T follicular helper cell (primary cell): Measurements from ENCODE around the gene ZDHHC22.
"Not testable (repeated sequence)": the region's sequence is repeated elsewhere in the genome, so short reads cannot be mapped to it uniquely, and the experiment has no call there.

ENCODE experiments used
- DNase-seq: peaks from one replicate; pipeline ENCODE4 v3.0.0-alpha.2; 2020; ENCODE audit warnings: low read depth
- total RNA-seq, 2 experiments: gene quantifications; one replicate each; lab custom pipeline; 2026; lab: John Stamatoyannopoulos, UW

ZDHHC22 gene, protein sequence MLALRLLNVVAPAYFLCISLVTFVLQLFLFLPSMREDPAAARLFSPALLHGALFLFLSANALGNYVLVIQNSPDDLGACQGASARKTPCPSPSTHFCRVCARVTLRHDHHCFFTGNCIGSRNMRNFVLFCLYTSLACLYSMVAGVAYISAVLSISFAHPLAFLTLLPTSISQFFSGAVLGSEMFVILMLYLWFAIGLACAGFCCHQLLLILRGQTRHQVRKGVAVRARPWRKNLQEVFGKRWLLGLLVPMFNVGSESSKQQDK
- 0 reads per million in 2 experiments for total RNA-seq

DNA sequence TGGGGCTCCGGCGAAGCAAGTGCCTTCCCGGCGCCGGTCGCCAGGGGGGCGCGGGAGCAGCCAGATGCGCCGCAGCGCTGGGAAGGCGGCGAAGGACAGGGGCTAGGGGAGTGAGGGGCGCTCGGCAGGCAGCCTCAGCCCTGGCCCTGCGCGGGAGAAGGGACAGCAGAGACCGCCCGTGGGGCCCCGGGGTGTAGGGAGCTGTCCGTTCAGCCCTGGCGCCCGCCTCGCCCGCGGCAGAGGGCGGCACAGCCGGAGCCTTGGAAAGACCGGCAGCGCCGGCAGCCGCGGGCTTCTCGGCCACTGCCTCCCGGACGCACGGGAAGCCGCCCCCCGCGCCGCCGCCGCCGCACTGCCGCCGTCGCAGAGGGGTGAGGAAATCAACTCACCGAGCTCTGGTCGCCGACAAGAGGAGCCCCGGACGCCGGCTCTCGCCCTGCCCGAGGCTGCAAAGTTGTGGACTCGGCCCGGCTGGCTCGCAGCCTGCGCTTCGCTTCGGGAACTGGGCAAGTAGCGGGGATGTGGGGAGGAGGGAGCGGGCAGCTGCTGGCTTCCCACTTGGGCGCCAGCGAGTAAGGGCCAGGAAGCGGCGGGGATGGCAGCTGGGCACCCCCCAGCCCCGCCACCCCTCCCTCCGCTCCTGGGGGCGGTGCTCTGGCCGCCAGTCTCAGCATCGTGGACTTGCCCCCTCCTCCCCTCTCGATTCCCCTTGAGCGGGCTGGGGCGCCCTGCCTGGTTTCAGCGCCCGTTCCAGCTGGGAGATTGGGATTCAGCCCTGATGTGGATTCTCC, at the start of gene ZDHHC22:
TSS of gene ZDHHC22 (minus strand) at position 578 of the 791 bp plus-strand sequence. CDS start 2,053 bp downstream, outside the sequence.
- DNase-seq, result no peak

DNA sequence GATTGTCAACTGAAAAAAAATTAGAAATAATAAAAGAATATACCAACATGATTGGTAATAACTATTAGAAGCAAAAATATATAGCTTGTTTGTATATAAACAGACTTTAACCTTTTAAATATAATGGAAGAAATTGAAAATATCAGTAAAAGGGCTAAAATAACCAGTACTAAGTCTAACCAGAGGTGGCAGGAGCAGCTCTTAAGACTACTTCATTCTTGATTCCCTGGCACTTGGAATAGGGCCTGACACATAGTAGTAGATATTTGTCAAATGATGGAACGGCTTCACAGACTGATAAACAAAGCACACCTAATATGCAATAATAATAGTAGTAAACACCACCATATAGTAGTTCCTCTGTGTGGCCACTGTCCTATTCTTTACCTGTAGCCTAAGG, 49.4 kb upstream of the ZDHHC22 start:
- no peak for DNase-seq

DNA sequence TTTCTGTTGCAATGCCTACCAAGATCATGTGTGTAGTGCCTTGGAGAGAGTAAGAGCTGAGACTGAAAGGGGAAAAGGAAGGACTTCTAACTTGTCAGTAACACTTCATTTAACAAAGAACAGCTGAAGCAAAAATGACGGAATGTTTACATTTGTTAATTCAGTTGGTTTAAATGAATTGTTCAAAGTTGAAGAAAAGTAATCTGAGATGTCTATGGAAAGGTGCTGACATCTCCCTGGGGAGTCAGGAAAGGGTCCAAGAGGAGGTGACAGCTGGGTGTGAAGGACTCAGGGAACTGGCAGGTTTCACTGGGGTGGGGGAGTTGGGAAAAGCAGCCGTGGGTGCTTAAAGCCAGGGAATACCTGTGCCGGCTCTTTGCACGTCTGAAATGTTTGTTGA, 47.9 kb upstream of the ZDHHC22 start:
- no peak for DNase-seq

DNA sequence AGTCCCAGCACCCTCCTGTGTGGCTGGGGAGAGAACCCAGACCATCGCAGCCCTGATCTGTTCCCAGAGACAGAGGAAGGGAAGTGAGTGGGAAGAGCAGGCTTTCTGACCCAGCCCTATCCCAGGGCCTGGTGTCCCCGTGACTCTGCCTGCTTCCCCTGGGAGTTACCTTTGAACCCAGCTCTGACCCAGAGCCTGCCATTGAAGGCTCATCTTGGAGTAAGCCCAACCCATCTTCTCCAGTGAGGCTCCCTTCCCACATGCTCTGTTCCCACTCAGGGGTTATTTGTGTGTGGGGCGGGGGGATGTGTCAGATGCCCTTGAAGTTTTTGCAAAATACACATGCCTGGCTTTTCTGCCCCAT, 46.0 kb upstream of the ZDHHC22 start:
- DNase-seq, result no peak

DNA sequence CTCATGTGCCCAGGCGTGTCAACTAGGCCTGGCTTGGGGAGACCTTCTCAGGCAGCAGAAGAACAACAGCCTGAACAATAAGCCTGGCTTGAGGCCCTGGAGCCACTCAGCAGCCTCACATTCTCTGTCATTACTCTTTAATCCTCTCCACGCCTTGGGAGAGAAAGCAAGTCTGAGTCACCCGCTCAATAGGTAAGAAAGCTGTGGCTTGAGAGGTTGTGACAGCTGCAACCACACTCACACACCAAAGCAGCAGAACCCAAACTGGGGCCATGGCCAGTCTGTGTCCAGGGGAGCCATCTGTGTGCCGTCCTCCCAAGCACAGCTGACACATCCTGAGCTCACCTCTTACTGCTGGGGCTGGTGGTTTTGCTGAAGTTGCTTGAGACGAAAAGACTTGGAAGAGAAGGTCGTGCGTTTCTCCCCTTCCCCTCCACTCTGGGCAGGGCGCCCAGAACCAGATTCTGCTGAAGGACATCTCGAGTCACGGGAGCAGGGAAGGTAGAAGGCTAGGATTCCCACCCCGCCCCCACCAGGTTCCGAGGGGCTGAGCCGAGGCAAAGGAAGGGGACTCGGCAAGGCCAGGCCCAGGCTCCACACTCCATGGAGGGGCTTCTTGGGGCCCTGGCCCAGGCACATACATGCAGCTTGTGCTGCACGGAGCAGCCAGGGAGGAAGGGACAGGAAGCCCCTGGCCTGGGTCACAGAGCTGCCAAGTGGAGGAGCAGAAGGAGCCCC, 45.5 kb upstream of the ZDHHC22 start:
- no peak for DNase-seq

DNA sequence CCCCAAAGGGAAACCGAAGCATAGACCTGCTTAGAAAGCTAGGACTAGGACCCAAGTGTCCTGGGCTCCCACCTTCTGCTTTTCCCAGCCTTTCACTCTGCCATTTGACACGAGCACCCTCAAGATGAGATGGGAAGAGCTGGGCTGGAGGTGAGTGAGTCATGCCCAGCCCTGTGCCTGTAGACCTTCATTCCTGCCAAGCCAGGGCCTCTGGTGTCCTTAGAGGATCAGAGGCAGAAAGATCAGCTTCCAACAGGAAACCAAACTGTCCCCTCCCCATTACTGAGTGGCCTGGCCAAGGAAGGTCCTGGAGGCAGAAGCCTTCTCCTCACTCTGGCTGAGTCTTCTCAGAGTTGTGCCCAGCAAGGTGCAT, 43.5 kb upstream of the ZDHHC22 start:
- no peak for DNase-seq

DNA sequence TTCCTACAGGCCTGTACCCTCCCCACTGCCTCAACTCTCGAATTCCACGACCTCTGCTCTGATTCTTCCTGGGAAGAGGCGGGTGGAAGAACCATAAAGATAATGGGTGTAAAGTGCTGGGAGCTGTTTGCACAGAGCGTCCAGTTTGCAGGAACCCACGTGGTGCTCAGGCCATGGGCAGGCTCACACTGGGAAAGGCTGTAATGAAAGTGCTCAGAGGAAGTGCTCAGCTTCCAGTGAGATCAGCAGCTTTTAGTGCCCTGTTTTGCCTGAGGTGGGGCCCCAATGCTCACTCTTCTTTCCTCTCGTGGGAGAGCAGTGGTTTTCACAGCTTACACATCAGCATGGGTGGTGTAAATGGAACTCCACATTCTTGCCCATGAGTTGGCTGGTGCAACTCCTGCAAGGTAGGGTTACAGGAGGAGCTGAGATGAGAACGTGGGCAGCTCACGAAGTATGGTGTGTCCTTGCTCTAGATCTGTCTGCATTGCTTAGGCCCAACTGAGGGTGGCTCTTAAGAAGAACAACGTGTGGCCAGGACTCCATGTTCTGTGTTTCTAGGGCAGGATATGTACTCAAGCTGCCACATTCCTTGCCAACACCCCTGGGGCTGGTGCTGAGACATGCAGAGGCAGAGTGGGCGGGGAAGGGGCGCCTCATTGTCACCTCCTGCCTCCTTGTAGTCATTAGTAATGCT, 43.0 kb upstream of the ZDHHC22 start:
- DNase-seq, result no peak

DNA sequence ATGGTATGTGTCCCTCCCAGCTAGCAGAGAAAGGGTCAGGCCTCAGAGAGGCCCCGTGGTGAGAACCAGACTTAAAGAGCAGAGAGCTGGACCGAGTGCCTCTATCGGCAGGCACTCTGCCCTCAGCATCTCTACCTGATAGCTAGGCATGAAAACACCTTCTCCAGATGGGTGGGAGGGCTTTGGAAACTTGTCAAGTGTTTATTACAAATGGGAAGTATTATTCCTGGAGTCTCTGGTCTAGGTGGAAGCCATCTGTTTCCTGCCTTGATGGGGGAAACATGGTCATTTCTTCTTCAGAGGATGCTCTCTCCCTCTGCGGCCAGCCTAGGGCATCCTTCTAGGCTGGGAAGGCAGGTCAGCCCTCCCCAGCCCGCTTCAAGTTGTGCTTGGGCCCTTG, 42.3 kb upstream of the ZDHHC22 start:
- DNase-seq, result no peak

DNA sequence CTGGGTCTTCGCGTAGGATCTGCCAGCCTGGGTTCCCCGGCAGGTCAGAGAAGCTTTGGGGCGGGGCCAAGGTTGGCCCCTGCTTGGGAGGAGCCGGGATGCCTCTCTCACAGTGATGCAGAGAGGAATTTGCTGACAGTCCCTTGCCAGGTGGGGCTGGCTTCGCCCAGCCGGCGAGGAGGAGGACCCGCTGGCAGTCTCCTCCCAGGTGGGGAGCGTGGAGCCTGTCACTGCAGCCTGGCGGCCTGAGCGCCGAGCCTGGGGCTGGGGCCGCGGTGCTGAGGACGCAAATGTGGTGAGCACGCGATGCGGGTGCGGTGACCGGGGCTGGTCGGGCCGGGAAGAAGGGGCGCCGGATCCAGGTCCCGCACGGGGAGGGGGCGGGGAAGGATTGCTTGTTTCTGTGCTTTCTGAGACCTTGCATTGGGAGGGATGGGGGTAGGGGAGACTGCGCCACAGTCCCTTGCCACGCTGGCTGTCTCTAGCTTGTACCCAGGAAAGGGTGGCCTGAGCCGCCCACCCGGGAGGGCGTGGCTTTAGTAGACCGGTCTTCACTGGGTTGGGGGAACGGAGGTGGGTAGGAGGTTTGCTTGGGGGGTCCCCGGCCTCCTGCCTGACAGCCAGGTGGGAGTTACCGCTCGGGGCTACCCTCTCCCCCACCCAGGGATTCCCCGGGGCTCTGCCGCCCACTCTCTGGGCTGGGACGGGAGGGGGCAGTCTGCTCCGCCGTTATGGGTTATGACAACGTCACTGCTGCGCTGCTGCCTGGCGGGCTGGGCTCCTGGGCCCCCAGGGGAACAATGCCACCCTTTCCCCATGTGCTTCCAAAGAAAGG, 40.2 kb upstream of the ZDHHC22 start, which contains the start of gene TMEM63C:
TSS of gene TMEM63C (plus strand) at position 196 of the 835 bp plus-strand sequence. CDS start 37,016 bp downstream, outside the sequence.
- DNase-seq, result peak; percentile 5

DNA sequence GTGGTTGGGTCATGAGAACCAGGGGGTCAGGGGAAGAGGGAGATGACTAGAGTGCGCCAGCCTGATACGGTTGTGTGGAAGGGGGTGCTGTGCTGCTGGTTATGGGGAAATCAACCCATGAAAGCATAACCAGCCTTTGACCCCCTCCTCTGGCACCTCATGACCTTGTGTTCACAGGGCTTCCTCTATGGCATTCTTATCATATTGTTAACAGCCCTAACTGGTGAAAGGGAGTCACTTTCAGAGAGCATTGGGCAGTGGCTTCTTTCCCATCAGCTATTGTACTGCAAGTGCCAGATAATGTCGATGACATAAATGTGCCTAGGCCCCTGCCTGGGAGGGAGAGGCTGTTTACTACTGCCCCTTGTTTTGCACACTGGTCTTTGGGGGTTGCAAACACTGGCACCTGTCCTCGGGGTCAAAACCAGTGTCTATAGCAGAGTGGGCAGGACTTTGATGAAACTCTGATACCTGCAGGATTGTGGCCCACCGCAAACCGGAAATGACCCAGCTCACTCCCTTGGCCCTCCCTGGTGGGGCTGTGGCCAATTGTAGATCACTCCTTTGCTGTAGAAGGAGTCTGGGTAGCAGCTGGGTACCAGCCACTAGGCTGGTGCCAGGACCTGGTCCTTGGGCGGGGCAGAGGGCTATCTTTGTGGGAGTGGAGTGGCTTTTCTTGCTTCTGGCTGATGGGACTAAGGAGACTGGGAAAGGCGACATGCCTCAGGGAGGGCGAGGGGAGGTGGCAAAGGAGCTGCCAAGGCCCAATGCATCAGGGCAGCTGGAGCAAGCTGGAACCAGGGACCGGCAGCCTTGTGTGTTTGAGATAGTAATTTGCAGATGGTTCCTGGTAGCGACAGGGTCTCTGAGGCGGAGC, 39.4 kb upstream of the ZDHHC22 start:
- DNase-seq, result no peak

DNA sequence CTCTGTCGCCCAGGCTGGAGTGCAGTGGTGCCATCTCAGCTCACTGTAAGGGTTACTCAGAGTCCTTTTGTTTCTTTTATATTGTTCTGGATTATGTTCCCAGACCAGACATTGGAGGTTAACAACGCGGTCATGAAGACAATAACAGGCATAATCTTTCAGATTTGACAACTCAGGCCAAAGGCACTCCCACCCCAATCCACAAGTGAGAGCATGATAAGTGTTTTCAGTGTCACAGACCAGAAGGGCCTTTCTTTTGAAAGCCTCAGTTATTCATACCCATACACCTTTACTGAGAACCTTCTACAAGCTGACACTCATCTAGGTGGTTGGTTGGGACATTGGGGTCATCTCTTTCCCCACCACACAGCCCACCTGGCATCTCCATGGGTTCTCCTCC, 37.1 kb upstream of the ZDHHC22 start:
- DNase-seq, result no peak

DNA sequence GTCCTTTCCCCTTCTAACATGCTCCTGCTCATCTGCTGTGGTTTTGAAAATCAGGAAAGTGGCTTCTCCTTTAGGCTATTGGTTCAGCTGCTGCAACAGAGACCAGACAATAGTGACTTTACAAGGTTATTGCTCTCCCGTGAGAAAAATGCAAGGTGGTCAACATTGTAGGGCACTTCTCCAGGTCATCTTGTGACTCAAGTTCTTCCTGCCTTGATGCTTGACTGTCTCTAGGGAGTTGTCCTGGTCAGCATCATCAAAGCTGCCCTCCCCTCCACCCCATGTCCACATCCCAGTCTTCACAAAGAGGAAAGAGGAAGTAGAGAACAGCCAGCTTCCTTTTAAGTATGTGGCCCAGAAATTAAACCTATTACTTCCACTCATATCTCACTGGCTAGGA, 36.1 kb upstream of the ZDHHC22 start:
- DNase-seq, result no peak

DNA sequence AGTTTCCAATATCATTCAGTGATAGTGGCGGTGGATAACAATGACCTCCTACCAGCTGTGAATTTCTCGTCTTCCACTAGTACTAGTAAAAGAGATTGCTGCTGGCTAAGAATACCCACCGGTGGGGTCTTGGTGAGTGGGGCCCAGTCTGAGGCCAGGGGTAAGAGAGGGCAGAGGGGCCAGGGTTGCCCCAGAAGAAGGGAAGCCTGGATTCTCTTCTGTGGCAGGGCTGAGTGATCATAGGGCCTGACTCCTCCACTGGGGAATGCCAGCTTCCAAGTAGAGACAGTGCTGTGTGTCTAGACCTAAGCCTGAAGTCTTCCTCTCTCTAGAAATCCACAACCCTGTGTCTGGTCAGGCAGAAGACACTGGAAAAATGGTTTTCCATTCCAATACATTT, 34.3 kb upstream of the ZDHHC22 start:
- no peak for DNase-seq

DNA sequence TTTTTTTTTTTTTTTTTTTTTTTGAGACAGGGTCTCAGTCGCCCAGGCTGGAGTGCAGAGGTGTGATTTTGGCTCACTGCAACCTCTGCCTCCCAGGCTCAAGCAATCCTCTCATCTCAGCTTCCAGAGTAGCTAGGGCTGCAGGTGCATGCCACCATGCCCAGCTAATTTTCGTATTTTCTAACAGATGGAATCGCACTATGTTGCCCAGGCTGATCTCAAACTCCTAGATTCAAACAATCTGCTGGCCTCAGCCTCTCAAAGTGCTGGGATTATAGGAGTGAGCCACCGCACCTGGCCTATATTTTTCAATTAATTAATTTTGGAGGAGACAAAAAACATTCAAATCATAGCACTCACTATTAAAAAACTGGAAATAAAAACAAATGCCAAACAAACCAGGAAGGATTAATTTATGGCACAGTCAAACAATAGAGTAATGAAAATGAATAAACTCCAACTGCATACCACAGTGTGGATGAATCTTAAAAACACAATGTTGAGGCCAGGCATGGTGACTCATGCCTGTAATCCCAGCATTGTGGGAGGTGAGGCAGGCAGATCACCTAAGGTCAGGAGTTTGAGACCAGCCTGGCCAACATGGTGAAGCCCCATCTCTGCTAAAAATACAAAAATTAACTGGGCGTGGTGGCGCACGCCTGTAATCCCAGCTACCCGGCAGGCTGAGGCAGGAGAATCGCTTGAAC, 32.5 kb upstream of the ZDHHC22 start:
- not testable (repeated sequence) for DNase-seq

DNA sequence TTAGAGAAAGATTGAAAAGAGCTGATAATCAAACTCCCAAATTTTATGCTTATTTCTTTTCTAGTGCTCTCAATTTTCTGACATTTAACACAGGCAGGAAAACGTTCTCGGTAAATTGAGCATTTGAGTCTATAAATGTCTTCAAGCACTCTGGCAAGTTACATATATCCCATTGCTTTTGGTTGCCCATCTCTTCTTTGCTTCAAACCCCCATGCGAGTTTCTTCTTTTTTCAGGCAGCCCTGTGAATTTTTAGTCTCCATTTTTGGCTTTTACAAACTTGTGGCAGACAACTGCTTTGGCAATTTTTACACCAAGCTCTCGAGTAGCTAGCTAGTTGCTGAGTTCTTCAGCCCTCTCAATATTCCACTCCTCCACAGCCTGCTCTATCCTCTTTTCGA, 31.3 kb upstream of the ZDHHC22 start:
- DNase-seq, result no peak

DNA sequence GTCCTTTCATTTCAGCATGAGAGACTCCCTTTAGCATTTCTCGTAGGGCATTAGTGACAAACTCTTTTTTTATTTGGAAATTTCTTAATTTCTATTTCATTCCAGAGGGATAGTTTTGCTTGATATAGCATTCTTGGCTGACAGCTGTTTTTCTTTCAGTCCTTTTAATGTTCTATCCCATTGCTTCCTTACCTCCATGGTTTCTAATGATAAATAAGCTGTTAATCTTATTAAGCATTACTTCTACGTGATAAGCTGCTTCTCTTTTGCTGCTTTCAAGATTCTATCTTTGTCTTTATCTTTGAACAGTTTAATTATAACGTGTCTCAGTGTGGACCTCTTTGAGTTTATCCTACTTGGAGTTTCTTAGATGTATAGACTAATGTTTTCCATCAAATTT, 28.5 kb upstream of the ZDHHC22 start:
- DNase-seq, result no peak

DNA sequence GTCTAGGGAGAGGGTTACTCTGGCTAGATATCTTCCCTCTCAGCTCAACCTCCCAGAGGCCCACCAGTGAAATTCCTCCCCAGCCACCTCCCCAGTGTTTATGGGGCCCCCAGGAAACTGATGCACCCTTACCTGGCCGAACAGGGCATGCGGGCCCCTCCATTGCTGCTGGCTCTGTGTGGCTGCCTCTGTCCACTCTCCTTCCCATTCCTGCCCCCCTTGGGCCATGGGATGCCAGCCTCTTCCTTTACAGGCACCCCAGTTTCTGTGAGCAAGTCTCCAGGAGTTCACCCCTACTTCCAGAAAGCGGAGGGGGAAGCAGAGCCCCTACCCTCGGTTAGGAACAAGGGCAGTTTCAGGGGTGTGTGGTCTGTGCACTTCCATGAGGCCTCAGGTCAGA, 19.4 kb upstream of the ZDHHC22 start:
- DNase-seq, result no peak

DNA sequence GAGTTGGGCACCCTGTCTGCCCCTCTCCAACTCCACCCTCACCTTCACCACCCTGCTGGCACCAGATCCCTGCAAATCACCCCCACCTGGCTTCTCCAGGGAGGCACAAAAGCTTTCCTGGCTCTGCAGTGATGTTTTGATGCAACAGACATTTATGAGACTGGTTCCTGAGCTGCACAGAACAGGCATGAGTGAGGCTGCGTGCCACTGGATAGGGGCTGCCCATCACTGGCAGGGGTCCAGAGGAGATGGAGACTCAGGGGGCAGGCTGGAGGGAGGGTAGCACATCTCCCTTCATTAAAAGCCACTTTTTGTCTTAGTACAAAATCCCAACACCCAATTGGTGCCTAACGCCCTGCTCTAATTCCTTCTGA, 17.3 kb upstream of the ZDHHC22 start:
- no peak for DNase-seq

DNA sequence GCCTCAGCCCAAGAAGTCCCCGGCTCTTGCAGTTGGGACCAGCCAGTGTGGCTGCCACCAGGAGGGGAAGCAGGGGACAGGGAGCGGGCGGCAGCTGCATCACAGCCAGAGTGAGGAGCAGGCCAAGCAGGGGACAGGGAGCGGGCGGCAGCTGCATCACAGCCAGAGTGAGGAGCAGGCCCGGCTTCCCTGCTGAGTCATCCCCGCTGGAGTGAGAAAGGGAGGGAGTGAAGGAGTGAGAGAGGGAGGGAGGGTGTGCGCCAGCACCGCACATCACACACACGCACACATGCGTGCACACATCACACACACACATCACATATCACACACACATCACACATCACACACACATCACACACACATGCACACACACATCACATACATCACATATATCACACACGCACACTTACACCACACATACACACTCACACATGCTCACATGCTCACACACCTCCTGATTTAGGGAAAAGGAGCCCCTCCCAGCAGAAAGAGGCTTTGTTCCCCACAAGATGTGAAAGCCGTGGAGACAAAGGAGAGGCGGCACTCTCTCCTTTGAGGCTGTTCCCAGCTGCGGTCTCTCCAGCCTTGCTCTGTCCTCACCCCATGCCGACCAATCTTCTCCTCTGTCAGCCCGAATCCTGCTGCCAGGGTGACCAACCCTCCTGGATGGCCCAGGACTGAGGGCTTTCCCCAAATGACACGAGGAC, 16.7 kb upstream of the ZDHHC22 start:
- DNase-seq, result no peak
